NCI-H2196 (cell line): ENCODE measurements around the gene DNAL1.
"Not testable (repeated sequence)": the region's sequence is repeated elsewhere in the genome, so short reads cannot be mapped to it uniquely, and the experiment has no call there.

ENCODE experiments used
- DNase-seq: peaks from one replicate; lab custom pipeline; 2025; ENCODE audit not compliant: unreplicated experiment; lab: John Stamatoyannopoulos, UW

The DNAL1 gene

DNA sequence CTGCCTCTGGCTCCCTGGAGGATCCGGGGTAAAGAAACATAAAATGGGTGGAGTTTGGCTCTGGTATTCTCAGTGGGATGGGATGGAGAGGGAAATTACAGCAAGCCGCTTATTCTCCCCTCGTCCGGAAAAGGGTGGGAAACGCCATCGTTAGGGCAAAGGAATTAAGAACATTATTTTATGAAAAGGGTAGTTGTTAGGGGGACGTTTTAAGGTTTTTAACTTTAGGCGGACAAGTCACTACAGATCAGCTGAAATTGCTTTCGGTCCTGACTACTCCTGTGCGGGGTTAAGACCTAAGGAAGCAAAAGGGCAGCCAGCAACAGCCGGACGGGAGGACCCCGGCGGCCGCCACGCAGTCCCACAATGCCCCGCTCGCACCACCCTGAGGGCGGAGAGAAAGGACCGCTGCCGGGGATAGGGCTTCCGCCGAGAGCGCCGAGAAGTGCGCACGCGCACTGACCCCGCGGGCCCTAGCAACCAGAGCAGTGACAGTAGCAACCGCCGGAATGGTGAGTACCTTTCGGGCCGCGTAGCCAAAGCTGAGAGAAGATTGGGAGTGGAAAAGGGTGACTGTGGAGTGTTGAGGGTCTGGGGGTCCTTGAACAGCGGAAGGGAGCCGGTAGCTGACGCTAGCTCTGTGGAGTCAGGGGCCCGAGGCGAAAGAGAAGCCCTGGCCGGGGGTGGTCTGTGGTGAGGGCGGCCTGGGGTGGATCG is at the start of gene DNAL1:
TSS of gene DNAL1 (plus strand) at position 456 of the 717 bp plus-strand sequence. CDS start at position 510, 54 bp downstream.
- peak; percentile 94 for DNase-seq

- no peak for DNase-seq
These were observed 45.3 kb upstream of the DNAL1 start for GRCh38 chr14:73599499-73599898.

DNA sequence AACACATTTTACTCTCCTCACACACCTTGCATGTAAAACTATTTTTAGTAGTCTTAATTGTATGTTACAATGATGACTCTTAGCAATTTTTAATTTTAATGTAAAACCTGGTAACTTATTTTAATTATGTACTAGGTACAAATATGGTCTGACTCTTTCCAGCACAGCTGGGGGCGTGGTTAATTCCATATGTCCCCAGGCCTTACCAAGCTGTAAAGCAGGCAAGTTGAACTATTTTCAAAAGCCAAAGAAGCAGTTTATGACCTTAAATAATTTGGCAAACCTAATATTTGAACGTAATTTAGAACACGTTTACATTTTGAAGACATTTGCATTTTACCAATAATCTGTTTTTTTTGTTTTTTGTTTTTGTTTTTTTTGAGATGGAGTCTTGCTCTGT is 41.8 kb upstream of the DNAL1 start:
- no peak for DNase-seq

GRCh38 chr14:73606271-73606670 is 38.5 kb upstream of the DNAL1 start:
- no peak for DNase-seq

- DNase-seq: no peak
These were observed 37.5 kb upstream of the DNAL1 start for GRCh38 chr14:73607241-73607640.

GRCh38 chr14:73610687-73611086 is 34.1 kb upstream of the DNAL1 start:
- DNase-seq: no peak

GRCh38 chr14:73612339-73613045 is 32.3 kb upstream of the DNAL1 start, which contains the start of gene ACOT6:
Gene ACOT6 (plus strand): TSS chr14:73612517. CDS start chr14:73612572, 55 bp downstream.
- DNase-seq: peak; percentile 33

DNA sequence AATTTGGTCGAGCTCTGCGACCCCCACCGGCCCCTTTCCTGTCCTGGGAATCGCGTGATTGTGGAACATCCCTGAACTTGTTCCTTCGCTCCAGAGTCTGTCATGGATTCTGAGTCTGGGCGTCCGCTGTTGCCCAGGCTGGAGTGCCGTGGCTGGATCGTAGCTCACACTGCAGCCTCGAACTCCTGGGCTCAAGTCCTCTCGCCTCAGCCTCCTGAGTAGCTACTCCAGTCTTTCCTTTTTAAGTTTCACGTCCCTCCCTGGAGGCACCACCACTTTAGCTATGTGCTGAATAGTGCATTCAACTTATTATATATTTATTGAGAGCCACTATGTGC is 31.8 kb upstream of the DNAL1 start:
- no peak for DNase-seq

DNA sequence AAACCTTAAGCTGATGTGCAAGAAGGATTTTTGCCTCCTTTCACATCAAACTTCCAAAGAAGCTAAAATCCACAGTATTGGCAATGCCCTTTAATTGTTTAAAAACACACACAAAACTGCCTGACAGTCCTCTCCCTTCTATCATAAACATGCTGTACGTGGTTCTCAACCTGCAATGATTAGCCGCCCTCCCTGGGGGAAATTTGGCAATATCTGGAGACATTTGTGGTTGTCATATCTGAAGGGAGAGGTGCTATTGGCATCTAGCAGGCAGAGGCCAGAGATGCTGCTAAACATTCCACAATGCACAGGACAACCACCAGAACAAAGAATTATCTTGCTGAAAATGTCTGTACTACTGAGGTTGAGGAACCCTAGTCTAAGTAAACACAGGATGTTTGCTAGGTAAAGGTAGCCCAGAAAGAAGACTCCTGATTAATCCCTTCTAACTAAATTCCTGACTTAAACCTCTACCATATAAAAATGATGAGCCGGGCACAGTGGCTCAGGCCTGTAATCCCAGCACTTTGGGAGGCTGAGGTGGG is 31.3 kb upstream of the DNAL1 start:
- no peak for DNase-seq

DNA sequence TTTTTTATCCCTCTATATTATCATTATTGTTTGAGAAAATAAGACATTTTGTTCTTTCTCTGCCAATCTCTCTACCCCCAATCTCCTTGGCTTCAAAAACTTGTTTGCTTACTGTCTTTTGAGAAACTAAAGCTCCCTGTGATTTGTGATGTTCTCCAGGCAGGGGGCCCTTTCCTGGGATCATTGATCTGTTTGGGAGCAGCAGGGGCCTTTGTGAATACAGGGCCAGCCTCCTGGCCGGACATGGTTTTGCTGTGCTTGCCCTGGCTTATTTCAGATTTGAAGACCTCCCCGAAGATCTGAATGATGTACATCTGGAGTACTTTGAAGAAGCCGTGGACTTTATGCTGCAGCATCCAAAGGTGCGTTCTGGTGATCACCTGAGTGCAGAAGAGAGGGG is 28.0 kb upstream of the DNAL1 start:
- DNase-seq: no peak

GRCh38 chr14:73619524-73619923 is 25.3 kb upstream of the DNAL1 start:
- no peak for DNase-seq

DNA sequence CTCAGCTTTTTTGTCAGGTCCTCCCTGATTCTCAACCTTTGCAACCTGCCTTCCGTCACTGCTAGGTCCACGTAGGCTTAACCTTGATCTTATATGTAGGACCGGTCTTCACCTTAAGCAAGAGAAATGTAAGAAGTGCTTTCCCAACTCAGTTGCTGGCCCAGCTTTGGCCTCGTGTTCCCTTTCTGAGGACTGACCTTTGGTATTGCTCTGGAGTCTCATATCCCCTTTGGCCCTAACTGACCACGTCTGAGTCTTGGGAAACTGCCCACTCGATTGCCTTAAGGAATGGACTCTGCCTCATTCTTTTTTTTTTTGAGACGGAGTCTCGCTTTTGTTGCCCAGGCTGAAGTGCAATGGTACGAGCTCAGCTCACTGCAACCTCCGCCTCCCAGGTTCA is 24.5 kb upstream of the DNAL1 start:
- DNase-seq: no peak

DNA sequence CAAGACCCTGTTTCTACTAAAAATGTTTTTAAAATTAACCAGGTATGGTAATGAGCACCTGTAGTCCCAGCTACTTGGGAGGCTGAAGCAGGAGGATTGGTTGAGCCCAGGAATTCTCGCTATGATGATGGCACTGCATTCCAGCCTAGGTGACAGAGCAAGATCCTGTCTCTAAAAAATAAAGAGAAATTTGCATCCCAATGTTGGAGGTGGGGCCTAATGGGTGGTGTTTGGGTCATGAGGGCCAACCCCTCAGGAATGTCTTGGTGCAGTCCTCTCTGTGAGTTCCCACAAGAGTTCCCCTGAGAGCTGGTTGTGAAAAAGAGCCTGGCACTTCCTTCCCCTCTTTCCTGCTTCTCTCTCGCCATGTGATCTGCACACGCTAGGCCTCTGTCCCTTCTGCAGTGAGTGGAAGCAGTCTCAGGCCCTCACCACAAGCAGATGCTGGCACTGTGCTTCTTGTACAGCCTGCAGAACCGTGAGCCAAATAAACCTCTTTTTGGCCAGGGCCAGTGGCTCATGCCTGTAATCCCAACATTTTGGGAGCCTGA is 21.2 kb upstream of the DNAL1 start:
- DNase-seq: no peak

GRCh38 chr14:73625706-73626105 is 19.1 kb upstream of the DNAL1 start:
- no peak for DNase-seq

DNA sequence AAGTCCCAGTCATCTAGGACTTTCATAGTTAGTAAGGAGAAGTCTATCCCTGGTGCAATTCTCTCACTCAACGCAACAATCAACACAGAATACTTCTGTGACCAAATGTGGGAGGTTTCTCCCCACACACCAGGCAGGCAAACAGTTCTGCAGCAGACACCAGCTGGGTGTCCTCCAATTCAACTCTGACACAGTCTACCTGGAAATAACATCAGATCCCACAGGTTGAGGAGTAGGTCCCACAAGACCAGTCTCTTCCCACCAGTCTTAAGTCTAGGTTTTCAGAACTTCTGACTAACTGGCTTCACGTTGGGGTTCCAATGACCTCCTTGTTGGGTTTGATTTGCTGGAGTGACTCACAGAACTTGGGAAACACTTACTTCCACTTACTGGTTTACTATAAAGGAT is 17.6 kb upstream of the DNAL1 start:
- DNase-seq: no peak

DNA sequence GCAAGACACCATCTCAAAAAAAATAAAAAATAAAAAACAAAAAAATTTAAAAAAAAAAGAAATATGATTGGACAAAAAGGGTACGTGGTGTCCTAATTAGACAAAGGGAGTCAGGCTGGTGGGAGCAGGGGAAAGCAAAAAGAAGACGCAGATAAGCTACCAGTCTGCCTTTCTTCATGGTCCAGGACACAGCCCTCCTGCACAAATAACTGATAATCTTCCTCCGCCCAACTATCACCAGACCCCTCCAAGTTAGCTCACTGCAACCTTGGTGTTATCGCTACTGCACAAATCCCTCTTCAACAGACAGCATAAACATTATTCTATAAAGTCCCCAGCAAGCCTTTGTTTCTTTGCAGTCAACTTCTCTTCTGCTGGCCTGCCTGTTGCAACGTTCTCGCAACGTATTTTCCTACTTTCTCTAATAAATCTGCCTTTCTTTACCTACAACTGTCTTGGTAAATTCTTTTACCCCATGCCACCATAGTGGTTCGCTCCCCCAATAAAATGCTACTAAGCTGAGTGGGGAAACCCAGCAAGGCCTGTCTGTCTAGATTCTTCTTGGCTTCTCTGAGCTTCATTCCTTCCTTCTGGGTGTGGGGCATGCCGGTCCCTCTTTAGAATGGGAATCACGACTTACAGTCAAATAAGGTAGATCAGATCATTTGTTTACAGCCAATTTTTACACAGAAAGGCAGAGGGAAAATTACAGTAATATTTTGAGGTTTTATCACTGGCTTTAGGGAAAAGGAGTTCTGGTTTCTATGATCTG is 14.6 kb upstream of the DNAL1 start:
- no peak for DNase-seq

- DNase-seq: peak; percentile 66
These were observed 11.4 kb upstream of the DNAL1 start for GRCh38 chr14:73633116-73634010.

- peak; percentile 66 for DNase-seq
These were observed 10.6 kb upstream of the DNAL1 start for GRCh38 chr14:73634011-73634833.

DNA sequence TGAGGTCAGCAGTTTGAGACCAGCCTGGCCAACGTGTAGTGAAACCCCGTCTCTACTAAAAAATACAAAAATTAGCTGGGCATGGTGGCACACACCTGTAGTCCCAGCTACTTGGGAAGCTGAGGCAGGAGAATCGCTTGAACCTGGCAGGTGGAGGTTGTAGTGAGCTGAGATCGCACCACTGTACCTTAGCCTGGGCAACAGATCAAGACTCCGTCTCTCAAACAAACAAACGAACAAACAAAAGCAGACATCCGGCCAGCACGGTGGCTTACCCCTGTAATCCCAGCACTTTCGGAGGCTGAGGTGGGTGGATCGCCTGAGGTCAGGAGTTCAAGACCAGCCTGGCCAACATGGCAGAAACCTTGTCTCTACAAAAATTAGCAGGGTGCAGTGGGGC is 8.4 kb upstream of the DNAL1 start:
- DNase-seq: not testable (repeated sequence)
